Trophoblast cell (in vitro differentiated cells and primary cell): ENCODE measurements around the gene SAMD9L.
"Not testable (repeated sequence)": the region's sequence is repeated elsewhere in the genome, so short reads cannot be mapped to it uniquely, and the experiment has no call there.

ENCODE experiments used
- DNase-seq, 2 donors: peaks; one replicate each; pipeline ENCODE4 v3.0.0-alpha.2; 2016
- H2AFZ ChIP-seq: 2 replicates; pipeline ENCODE4 v1.6.1; 2013; ENCODE audit warnings: low read length, moderate library complexity, mild to moderate bottlenecking; ENCODE audit not compliant: insufficient read depth, poor library complexity
- H2AK5ac ChIP-seq: 2 replicates; pipeline ENCODE4 v1.6.1; 2013; ENCODE audit warnings: mild to moderate bottlenecking, low read length
- H2BK120ac ChIP-seq: 2 replicates; pipeline ENCODE4 v1.6.1; 2013; ENCODE audit warnings: low read length, mild to moderate bottlenecking, moderate library complexity; ENCODE audit not compliant: insufficient read depth, poor library complexity
- H2BK12ac ChIP-seq: 2 replicates; pipeline ENCODE4 v1.6.1; 2013; ENCODE audit warnings: mild to moderate bottlenecking, low read length, moderate library complexity
- H2BK5ac ChIP-seq: 2 replicates; pipeline ENCODE4 v1.6.1; 2013; ENCODE audit warnings: low read length, low read depth, moderate library complexity, mild to moderate bottlenecking; ENCODE audit not compliant: poor library complexity
- H3K14ac ChIP-seq: 2 replicates; pipeline ENCODE4 v1.6.1; 2013; ENCODE audit warnings: mild to moderate bottlenecking, low read length
- H3K18ac ChIP-seq: 2 replicates; pipeline ENCODE4 v1.6.1; 2013; ENCODE audit warnings: mild to moderate bottlenecking, low read length
- H3K23ac ChIP-seq: 2 replicates; pipeline ENCODE4 v1.6.1; 2013; ENCODE audit warnings: low read length
- H3K27ac ChIP-seq: 2 replicates; pipeline ENCODE4 v1.5.1; 2013; ENCODE audit warnings: low read depth, mild to moderate bottlenecking, inconsistent platforms, low read length, moderate library complexity
- H3K27me3 ChIP-seq: 2 replicates; pipeline ENCODE4 v1.6.1; 2013; ENCODE audit warnings: inconsistent platforms, mild to moderate bottlenecking, low read length, moderate library complexity; ENCODE audit not compliant: insufficient read depth
- H3K36me3 ChIP-seq, 2 experiments: 1 replicate in 1 of 2; 2 replicates in 1 of 2; pipeline ENCODE4 v1.6.1; 2013; ENCODE audit warnings: low read length in 2 of 2, mild to moderate bottlenecking in 2 of 2, moderate library complexity in 1 of 2; ENCODE audit not compliant: insufficient read depth in 2 of 2, control insufficient read depth in 1 of 2
- H3K4ac ChIP-seq: 2 replicates; pipeline ENCODE4 v1.6.1; 2013; ENCODE audit warnings: low read depth, mild to moderate bottlenecking, low read length, moderate library complexity
- H3K4me1 ChIP-seq, 2 experiments: 1 replicate in 1 of 2; 2 replicates in 1 of 2; pipeline ENCODE4 v1.6.1; 2013; ENCODE audit warnings: low read length in 2 of 2, mild to moderate bottlenecking in 2 of 2, moderate library complexity in 1 of 2; ENCODE audit not compliant: insufficient read depth in 2 of 2, control insufficient read depth in 1 of 2
- H3K4me2 ChIP-seq: 2 replicates; pipeline ENCODE4 v1.6.1; 2013; ENCODE audit warnings: inconsistent platforms, mild to moderate bottlenecking, low read length, moderate library complexity
- H3K4me3 ChIP-seq: 2 replicates; pipeline ENCODE4 v1.5.1; 2013; ENCODE audit warnings: mild to moderate bottlenecking, low read depth, low read length, inconsistent platforms
- H3K79me1 ChIP-seq: one replicate; pipeline ENCODE4 v1.6.1; 2013; ENCODE audit warnings: low read length
- H3K79me2 ChIP-seq: 2 replicates; pipeline ENCODE4 v1.6.1; 2013; ENCODE audit warnings: low read length, mild to moderate bottlenecking; ENCODE audit not compliant: control insufficient read depth, insufficient read depth, poor library complexity
- H3K9ac ChIP-seq: 2 replicates; pipeline ENCODE4 v1.6.1; 2013; ENCODE audit warnings: mild to moderate bottlenecking, low read length
- H3K9me3 ChIP-seq: 2 replicates; pipeline ENCODE4 v1.6.1; 2013; ENCODE audit warnings: low read depth, mild to moderate bottlenecking, control low read depth, inconsistent platforms, low read length; ENCODE audit not compliant: insufficient read depth
- H4K12ac ChIP-seq: 2 replicates; pipeline ENCODE4 v1.6.1; 2013; ENCODE audit warnings: low read depth, mild to moderate bottlenecking, low read length, moderate library complexity
- H4K8ac ChIP-seq: 2 replicates; pipeline ENCODE4 v1.6.1; 2013; ENCODE audit warnings: low read depth, mild to moderate bottlenecking, low read length, moderate library complexity
- H4K91ac ChIP-seq: one replicate; pipeline ENCODE4 v1.6.1; 2013; ENCODE audit warnings: low read depth, mild to moderate bottlenecking, low read length, moderate library complexity
- WGBS: extraction: QIAGEN DNeasy Blood & Tissue Kit; methylation state at CpG from one replicate; pipeline ENCODE4 v1.1.7; 2013; ENCODE audit warnings: missing lambda C conversion rate; ENCODE audit not compliant: insufficient read length, insufficient coverage; ENCODE audit errors: extremely low coverage; 5-methylcytosine and 5-hydroxymethylcytosine counted together

Gene SAMD9L

DNA sequence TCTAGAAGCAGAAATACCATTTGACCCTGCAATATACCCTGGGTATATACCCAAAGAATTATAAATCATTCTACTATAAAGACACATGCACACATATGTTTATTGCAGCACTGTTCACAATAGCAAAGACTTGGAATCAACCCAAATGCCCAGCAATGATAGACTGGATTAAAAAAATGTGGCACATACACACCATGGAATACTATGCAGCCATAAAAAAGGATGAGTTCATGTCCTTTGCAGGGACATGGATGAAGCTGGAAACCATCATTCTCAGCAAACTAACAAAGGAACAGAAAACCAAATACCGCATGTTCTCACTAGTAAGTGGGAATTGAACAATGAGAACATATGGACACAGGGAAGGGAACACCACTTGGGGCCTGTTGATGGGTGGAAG lies 21.2 kb downstream of the SAMD9L start:
- H3K4me3 ChIP-seq, H4K12ac ChIP-seq, H2BK120ac ChIP-seq, H2BK5ac ChIP-seq, H3K4me1 ChIP-seq, H3K4me2 ChIP-seq, H4K91ac ChIP-seq, DNase-seq, H3K36me3 ChIP-seq, H2AFZ ChIP-seq, H2AK5ac ChIP-seq, H4K8ac ChIP-seq, H3K27ac ChIP-seq, H2BK12ac ChIP-seq, H3K9ac ChIP-seq, H3K79me1 ChIP-seq, H3K14ac ChIP-seq, H3K9me3 ChIP-seq, H3K79me2 ChIP-seq, H3K27me3 ChIP-seq, H3K4ac ChIP-seq, H3K18ac ChIP-seq, H3K23ac ChIP-seq: not testable (repeated sequence)
- no CpG with 5 or more reads among the region's 1 CpG for WGBS

DNA sequence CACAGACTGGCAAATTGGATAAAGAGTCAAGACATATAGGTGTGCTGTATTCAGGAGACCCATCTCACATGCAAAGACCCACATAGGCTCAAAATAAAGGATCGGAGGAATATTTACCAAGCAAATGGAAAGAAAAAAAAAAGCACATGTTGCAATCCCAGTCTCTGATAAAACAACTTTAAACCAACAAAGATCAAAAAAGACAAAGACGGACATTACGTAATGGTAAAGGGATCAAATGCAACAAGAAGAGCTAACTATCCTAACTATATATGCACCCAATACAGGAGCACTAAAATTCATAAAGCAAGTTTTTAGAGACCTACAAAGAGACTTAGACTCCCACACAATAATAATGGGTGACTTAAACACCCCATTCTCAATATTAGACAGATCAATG lies 24.7 kb downstream of the SAMD9L start:
- H2BK120ac ChIP-seq, H3K27me3 ChIP-seq, H3K4me2 ChIP-seq, H4K12ac ChIP-seq, H3K14ac ChIP-seq, H3K4me1 ChIP-seq, H2BK5ac ChIP-seq, H3K4me3 ChIP-seq, H3K9me3 ChIP-seq, H2AK5ac ChIP-seq, H3K23ac ChIP-seq, H4K91ac ChIP-seq, H3K27ac ChIP-seq, DNase-seq, H3K18ac ChIP-seq, H4K8ac ChIP-seq, H2AFZ ChIP-seq, H3K4ac ChIP-seq, H3K79me2 ChIP-seq, H2BK12ac ChIP-seq, H3K36me3 ChIP-seq, H3K9ac ChIP-seq, H3K79me1 ChIP-seq: not testable (repeated sequence)
- no CpG with 5 or more reads among the region's 3 CpGs for WGBS

DNA sequence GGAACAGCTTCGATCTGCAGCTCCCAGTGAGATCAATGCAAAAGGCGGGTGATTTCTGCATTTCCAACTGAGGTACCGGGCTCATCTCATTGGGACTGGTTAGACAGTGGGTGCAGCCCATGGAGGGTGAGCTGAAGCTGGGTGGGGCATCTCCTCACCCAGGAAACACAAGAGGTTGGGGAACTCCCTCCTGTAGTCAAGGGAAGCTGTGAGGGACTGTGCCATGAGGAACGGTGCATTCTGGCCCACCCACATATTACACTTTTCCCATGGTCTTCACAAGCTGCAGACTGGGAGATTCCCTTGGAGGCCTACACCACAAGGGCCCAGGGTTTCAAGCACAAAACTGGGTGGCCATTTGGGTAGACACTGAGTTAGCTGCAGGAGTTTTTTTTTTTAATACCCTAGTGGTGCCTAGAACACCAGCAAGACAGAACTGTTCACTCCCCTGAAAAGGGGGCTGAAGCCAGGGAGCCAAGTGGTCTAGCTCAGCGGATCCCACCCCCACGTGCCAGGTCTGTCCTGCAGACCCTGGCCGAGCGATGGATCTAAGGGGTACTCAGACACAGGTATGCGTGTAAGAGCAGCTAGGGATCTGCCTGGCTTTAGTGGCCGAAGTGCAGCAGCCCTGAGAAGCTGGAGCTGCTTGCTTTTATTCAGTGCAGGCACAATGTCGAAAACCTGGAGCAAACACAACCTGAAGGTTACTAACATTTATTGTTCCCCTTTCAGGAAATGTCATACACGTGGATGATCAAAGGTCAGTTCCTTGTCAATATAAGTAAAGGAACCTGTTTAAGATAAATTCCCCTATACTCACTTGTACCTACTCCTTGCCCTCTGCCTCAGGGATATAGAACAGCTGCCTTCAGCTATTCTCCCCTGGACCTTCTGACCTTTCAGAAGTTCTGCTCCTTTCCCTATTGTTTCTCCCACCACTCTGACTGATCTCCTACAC lies 27.3 kb downstream of the SAMD9L start:
- no peak for DNase-seq
- H3K79me1 ChIP-seq, result no peaks in the 10 kb centered on the region
- WGBS, result no CpG with 5 or more reads among the region's 12 CpGs
- H3K79me2 ChIP-seq, result no peaks in the 10 kb centered on the region
- no peak overlapping the region for H2AFZ ChIP-seq
- H2BK120ac ChIP-seq, result no peak overlapping the region
- no peak overlapping the region for H3K4me3 ChIP-seq
- H2BK5ac ChIP-seq, result no peak overlapping the region
- H3K14ac ChIP-seq, result no peak overlapping the region
- no peak overlapping the region for H3K23ac ChIP-seq
- no peaks in the 10 kb centered on the region for H3K4me1 ChIP-seq
- H3K4ac ChIP-seq, result no peak overlapping the region
- H3K18ac ChIP-seq, result no peak overlapping the region
- no peak overlapping the region for H3K9ac ChIP-seq
- H3K27me3 ChIP-seq, result no peaks in the 10 kb centered on the region
- H3K9me3 ChIP-seq, result no peaks in the 10 kb centered on the region
- H4K12ac ChIP-seq, result no peak overlapping the region
- H2BK12ac ChIP-seq, result no peak overlapping the region
- no peaks in the 10 kb centered on the region for H3K36me3 ChIP-seq
- H3K4me2 ChIP-seq, result no peak overlapping the region
- H2AK5ac ChIP-seq, result no peak overlapping the region
- no peak overlapping the region for H4K91ac ChIP-seq
- H3K27ac ChIP-seq, result no peak overlapping the region
- no peak overlapping the region for H4K8ac ChIP-seq

DNA sequence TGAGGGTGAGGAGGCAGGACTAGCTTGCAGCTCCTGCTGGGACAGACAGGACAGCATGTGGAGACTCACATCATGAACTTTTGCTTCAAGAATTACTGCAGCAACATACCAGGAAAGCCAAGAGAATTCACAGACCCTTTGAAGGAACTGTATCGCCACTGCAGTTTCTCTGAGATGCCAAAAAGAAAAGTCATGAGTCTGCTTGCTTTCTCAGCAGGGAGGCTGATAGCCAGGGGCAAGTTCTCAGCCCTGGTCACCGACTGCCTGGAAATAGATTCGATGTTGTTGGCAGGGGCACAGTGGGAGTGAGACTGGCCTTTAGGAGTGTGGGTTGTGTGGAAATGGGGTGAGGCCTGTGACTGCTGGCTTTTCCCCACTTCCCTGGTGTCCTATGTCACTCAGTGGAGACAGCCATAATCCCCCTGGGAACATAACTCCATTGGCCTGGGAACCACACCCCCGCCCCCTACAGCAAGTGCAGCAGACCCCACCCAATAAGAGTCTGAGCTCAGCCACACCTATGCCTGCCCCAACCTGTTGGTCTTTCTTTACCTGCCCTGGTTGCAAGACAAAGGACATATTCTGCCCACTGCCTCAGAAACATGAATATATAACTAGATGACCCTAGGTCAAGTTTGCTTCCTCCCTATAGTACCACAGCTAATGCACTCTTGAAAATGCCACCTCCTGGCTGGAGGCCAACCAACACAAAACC lies 28.8 kb downstream of the SAMD9L start:
- H2BK12ac ChIP-seq, result no peak overlapping the region
- no peak overlapping the region for H2AFZ ChIP-seq
- no peak overlapping the region for H2AK5ac ChIP-seq
- H4K8ac ChIP-seq, result no peak overlapping the region
- H3K23ac ChIP-seq, result no peak overlapping the region
- no peaks in the 10 kb centered on the region for H3K27me3 ChIP-seq
- no peak overlapping the region for H3K4me2 ChIP-seq
- no peaks in the 10 kb centered on the region for H3K9me3 ChIP-seq
- DNase-seq, result peak; percentile 59 to 80
- H3K14ac ChIP-seq, result no peak overlapping the region
- no peaks in the 10 kb centered on the region for H3K4me1 ChIP-seq
- no peaks in the 10 kb centered on the region for H3K36me3 ChIP-seq
- H3K4ac ChIP-seq, result no peak overlapping the region
- no CpG with 5 or more reads among the region's 4 CpGs for WGBS
- no peak overlapping the region for H3K9ac ChIP-seq
- H2BK120ac ChIP-seq, result no peak overlapping the region
- H2BK5ac ChIP-seq, result no peak overlapping the region
- no peak overlapping the region for H4K12ac ChIP-seq
- H3K79me2 ChIP-seq, result no peaks in the 10 kb centered on the region
- no peak overlapping the region for H3K27ac ChIP-seq
- H4K91ac ChIP-seq, result no peak overlapping the region
- no peak overlapping the region for H3K4me3 ChIP-seq
- H3K79me1 ChIP-seq, result no peaks in the 10 kb centered on the region
- no peak overlapping the region for H3K18ac ChIP-seq
